NOMO-1 (cell line): Measurements from ENCODE around the gene MEGF6.

Experiments
- DNase-seq, 2 experiments: peaks; one replicate each; lab custom pipeline; 2025; ENCODE audit not compliant: unreplicated experiment in 2 of 2; lab: John Stamatoyannopoulos, UW

The MEGF6 gene

GRCh38 chr1:3495776-3496745 lies 115.2 kb downstream of the MEGF6 start:
- DNase-seq, result no peak

- DNase-seq, result no peak
Observed at GRCh38 chr1:3494321-3495308, 116.7 kb downstream of the MEGF6 start.

GRCh38 chr1:3492545-3493246 lies 118.6 kb downstream of the MEGF6 start:
- DNase-seq, result no peak

GRCh38 chr1:3491291-3492246 lies 119.7 kb downstream of the MEGF6 start:
- DNase-seq, result peak; percentile 42 to 50

GRCh38 chr1:3490046-3490745 lies 121.1 kb downstream of the MEGF6 start:
- no peak for DNase-seq

- DNase-seq, result no peak
Observed at GRCh38 chr1:3488432-3488831, 122.9 kb downstream of the MEGF6 start.

- no peak for DNase-seq
Observed at GRCh38 chr1:3485016-3485415, 126.3 kb downstream of the MEGF6 start.

- no peak for DNase-seq
Observed at GRCh38 chr1:3483801-3484444, 127.4 kb downstream of the MEGF6 start.

GRCh38 chr1:3483380-3483779 lies 127.9 kb downstream of the MEGF6 start:
- DNase-seq, result no peak

- DNase-seq, result no peak
Observed at GRCh38 chr1:3482378-3482849, 128.9 kb downstream of the MEGF6 start.

GRCh38 chr1:3481836-3482375 lies 129.4 kb downstream of the MEGF6 start:
- no peak for DNase-seq

- no peak for DNase-seq
Observed at GRCh38 chr1:3481046-3481445, 130.3 kb downstream of the MEGF6 start.

- DNase-seq, result no peak
Observed at GRCh38 chr1:3480369-3480719, 131.0 kb downstream of the MEGF6 start.

GRCh38 chr1:3479511-3480368 lies 131.6 kb downstream of the MEGF6 start:
- no peak for DNase-seq

- DNase-seq, result no peak
Observed at GRCh38 chr1:3478187-3478586, 133.1 kb downstream of the MEGF6 start.

- DNase-seq, result no peak
Observed at GRCh38 chr1:3477241-3477995, 133.9 kb downstream of the MEGF6 start.

- DNase-seq, result no peak
Observed at GRCh38 chr1:3476666-3477065, 134.6 kb downstream of the MEGF6 start.
